ENCODE measurements around the gene PTPRN2. TPM values are rescaled to one million over a fixed set of nuclear protein-coding genes. Genes with fewer than 3 reads are reported as not detected.

PTPRN2 gene
- total RNA-seq, 1 experiment from 2014 or later: 2.1 TPM

DNA sequence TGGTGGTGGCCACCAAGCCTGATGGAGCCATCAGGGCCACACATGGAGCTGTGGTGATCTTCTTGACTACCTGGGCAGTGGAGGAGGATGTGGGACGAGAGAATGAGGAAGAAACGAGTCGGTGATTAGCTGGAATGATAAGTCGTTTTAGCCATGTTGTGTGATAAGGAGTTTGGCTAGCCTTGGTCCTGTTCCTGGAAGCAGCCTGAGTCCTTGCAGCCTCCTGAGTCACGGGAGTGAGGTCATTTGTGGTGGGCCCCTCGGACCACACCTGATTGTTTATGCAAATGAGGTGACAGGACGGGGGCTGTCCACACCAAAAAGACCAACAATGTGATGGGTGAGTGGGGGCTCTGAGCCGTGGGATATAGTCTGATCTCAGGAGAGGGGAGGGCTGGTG is 554.4 kb downstream of the PTPRN2 start:
- Histone ChIP-seq H3K27ac (ENCODE audit: low read depth, low read length) (no peak overlapping the region), H3K79me2 (ENCODE audit: insufficient read depth, low read length) (no peaks in the 10 kb centered on the region), H3K4me1 (ENCODE audit: control insufficient read depth in 1 of 2, insufficient read depth in 2 of 2, low read length in 2 of 2) (no peaks in the 10 kb centered on the region), H2AFZ (ENCODE audit: low read depth, low read length, poor library complexity, severe bottlenecking) (no peak overlapping the region), H3K4me3 (replicated peaks in 1 of 2; ENCODE audit: low read depth in 1 of 2, low read length in 2 of 2) (no peak overlapping the region), H3K9me3 (ENCODE audit: control insufficient read depth in 1 of 2, insufficient read depth in 1 of 2, low read depth in 1 of 2, low read length in 2 of 2) (no peaks in the 10 kb centered on the region), H4K20me1 (ENCODE audit: insufficient read depth) (no peaks in the 10 kb centered on the region), H3K9me2 (ENCODE audit: insufficient read depth) (no peaks in the 10 kb centered on the region), H3K36me3 (ENCODE audit: control insufficient read depth in 1 of 2, insufficient read depth in 2 of 2, low read length in 2 of 2) (no peaks in the 10 kb centered on the region), H3K4me2 (ENCODE audit: low read length) (no peak overlapping the region), H3K27me3 (ENCODE audit: insufficient read depth, low read length) (peaks cover 12% of the 10 kb centered on the region), H3K9ac (ENCODE audit: low read length) (no peak overlapping the region)
- BruUV-seq (replicated peaks): no TSS peak
- CTCF ChIA-PET: no interaction called here
- no peak for ATAC-seq
- POLR2A ChIA-PET: no interaction called here
- no peak for DNase-seq (ENCODE audit: low read depth, low spot score)
- RAD21 ChIA-PET (ENCODE audit: low non-redundant PET in 1 of 2, low total read pairs in 2 of 2, uncharacterized antibody in 2 of 2, unreplicated experiment in 2 of 2): no interaction called here
- TF ChIP-seq POLR2A (IDR thresholded peaks at IDR 0.05; ENCODE audit: borderline replicate concordance, extremely low read depth, insufficient read depth, insufficient read length) (no peak), SIN3A (IDR thresholded peaks at IDR 0.05; ENCODE audit: low read depth) (no peak), CBX3 (IDR thresholded peaks at IDR 0.05; ENCODE audit: low read depth) (no peak)
- TF ChIP-seq, protein P1, sequence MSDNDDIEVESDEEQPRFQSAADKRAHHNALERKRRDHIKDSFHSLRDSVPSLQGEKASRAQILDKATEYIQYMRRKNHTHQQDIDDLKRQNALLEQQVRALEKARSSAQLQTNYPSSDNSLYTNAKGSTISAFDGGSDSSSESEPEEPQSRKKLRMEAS (IDR thresholded peaks at IDR 0.05): no peak
- intact Hi-C loops (cut with micrococcal nuclease): no loop called here

DNA sequence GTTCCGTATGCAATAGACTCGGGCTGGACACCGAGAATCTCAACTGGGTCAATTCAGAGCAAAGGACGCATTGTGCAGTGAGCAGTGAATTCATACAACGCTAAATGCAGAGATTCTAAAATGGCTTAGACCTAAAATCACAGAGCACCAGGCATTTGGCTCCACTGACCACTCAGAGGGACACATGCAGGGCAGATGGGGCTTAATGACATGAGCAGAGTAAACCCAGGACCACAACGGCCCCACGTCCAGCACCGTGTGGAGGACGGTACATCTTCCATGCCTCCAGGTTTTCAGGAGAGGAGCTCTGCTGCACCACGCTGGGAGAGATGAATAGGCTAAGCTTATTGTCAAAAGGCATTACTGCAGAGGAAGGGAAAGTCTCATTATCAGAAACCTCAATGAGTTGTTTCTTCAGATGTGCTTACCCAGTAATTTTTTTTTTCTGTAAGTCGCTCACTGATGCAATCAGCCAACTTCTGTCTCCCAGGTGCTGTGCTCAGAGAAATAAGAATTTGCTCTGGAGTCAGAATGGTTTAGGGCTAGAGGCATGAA is 555.0 kb downstream of the PTPRN2 start:
- intact Hi-C loops (cut with micrococcal nuclease): no loop called here
- Histone ChIP-seq H3K79me2 (ENCODE audit: insufficient read depth, low read length) (no peaks in the 10 kb centered on the region), H2AFZ (ENCODE audit: low read depth, low read length, poor library complexity, severe bottlenecking) (no peak overlapping the region), H3K27me3 (ENCODE audit: insufficient read depth, low read length) (peaks cover 12% of the 10 kb centered on the region), H4K20me1 (ENCODE audit: insufficient read depth) (no peaks in the 10 kb centered on the region), H3K36me3 (ENCODE audit: control insufficient read depth in 1 of 2, insufficient read depth in 2 of 2, low read length in 2 of 2) (no peaks in the 10 kb centered on the region), H3K4me3 (replicated peaks in 1 of 2; ENCODE audit: low read depth in 1 of 2, low read length in 2 of 2) (no peak overlapping the region), H3K9ac (ENCODE audit: low read length) (no peak overlapping the region), H3K9me3 (ENCODE audit: control insufficient read depth in 1 of 2, insufficient read depth in 1 of 2, low read depth in 1 of 2, low read length in 2 of 2) (no peaks in the 10 kb centered on the region), H3K4me2 (ENCODE audit: low read length) (no peak overlapping the region), H3K27ac (ENCODE audit: low read depth, low read length) (no peak overlapping the region), H3K9me2 (ENCODE audit: insufficient read depth) (no peaks in the 10 kb centered on the region), H3K4me1 (ENCODE audit: control insufficient read depth in 1 of 2, insufficient read depth in 2 of 2, low read length in 2 of 2) (no peaks in the 10 kb centered on the region)
- ATAC-seq: no peak
- ChIA-PET CTCF (no interaction called here), RAD21 (ENCODE audit: low non-redundant PET in 1 of 2, low total read pairs in 2 of 2, uncharacterized antibody in 2 of 2, unreplicated experiment in 2 of 2) (no interaction called here), POLR2A (no interaction called here)
- no peak for DNase-seq (ENCODE audit: low read depth, low spot score)
- no TSS peak for BruUV-seq (replicated peaks)
- TF ChIP-seq JUND (IDR thresholded peaks at IDR 0.05) (no peak), SIN3A (IDR thresholded peaks at IDR 0.05; ENCODE audit: low read depth) (no peak), EZH2 (IDR thresholded peaks at IDR 0.05) (no peak), CBX3 (IDR thresholded peaks at IDR 0.05; ENCODE audit: low read depth) (no peak), FOSL1 (IDR thresholded peaks at IDR 0.05; ENCODE audit: low read depth) (no peak), POLR2A (IDR thresholded peaks at IDR 0.05; ENCODE audit: borderline replicate concordance, extremely low read depth, insufficient read depth, insufficient read length) (no peak), SP1 (IDR thresholded peaks at IDR 0.05; ENCODE audit: low read depth) (no peak), ZNF274 (IDR thresholded peaks at IDR 0.05; ENCODE audit: low read depth, low read length) (no peak), TCF7L2 (IDR thresholded peaks at IDR 0.05; ENCODE audit: borderline replicate concordance, extremely low read depth, insufficient read depth, insufficient read length) (no peak)
- TF ChIP-seq, protein P2, sequence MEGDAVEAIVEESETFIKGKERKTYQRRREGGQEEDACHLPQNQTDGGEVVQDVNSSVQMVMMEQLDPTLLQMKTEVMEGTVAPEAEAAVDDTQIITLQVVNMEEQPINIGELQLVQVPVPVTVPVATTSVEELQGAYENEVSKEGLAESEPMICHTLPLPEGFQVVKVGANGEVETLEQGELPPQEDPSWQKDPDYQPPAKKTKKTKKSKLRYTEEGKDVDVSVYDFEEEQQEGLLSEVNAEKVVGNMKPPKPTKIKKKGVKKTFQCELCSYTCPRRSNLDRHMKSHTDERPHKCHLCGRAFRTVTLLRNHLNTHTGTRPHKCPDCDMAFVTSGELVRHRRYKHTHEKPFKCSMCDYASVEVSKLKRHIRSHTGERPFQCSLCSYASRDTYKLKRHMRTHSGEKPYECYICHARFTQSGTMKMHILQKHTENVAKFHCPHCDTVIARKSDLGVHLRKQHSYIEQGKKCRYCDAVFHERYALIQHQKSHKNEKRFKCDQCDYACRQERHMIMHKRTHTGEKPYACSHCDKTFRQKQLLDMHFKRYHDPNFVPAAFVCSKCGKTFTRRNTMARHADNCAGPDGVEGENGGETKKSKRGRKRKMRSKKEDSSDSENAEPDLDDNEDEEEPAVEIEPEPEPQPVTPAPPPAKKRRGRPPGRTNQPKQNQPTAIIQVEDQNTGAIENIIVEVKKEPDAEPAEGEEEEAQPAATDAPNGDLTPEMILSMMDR (IDR thresholded peaks at IDR 0.05 in 2 of 3, conservative IDR thresholded peaks at IDR 0.05 in 1 of 3; ENCODE audit: borderline replicate concordance in 1 of 3, insufficient read depth in 1 of 3, low read depth in 2 of 3, low read length in 2 of 3): no peak
- TF ChIP-seq, protein P3, sequence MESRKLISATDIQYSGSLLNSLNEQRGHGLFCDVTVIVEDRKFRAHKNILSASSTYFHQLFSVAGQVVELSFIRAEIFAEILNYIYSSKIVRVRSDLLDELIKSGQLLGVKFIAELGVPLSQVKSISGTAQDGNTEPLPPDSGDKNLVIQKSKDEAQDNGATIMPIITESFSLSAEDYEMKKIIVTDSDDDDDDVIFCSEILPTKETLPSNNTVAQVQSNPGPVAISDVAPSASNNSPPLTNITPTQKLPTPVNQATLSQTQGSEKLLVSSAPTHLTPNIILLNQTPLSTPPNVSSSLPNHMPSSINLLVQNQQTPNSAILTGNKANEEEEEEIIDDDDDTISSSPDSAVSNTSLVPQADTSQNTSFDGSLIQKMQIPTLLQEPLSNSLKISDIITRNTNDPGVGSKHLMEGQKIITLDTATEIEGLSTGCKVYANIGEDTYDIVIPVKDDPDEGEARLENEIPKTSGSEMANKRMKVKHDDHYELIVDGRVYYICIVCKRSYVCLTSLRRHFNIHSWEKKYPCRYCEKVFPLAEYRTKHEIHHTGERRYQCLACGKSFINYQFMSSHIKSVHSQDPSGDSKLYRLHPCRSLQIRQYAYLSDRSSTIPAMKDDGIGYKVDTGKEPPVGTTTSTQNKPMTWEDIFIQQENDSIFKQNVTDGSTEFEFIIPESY (IDR thresholded peaks at IDR 0.05; ENCODE audit: extremely low read depth, insufficient replicate concordance, low read length): no peak
